GM06990 (cell line): ENCODE data around the gene ATP5PO.

Source experiments
- DNase-seq: peaks from one replicate; pipeline ENCODE4 v3.0.0-alpha.2; 2011; ENCODE audit not compliant: insufficient read length; ENCODE audit errors: extremely low read depth
- H3K27me3 ChIP-seq: replicated peaks from 2 replicates; pipeline ENCODE4 v1.6.0; 2011; ENCODE audit warnings: low read length; ENCODE audit not compliant: control insufficient read depth, insufficient read depth
- H3K36me3 ChIP-seq: 2 replicates; pipeline ENCODE4 v1.5.1; 2011; ENCODE audit warnings: low read length; ENCODE audit not compliant: control insufficient read depth, insufficient read depth
- H3K4me3 ChIP-seq: replicated peaks from 2 replicates; pipeline ENCODE4 v1.5.1; 2011; ENCODE audit warnings: low read depth, mild to moderate bottlenecking, control low read depth, low read length
- CTCF ChIP-seq: IDR thresholded peaks from 2 replicates; pipeline ENCODE4 v1.5.1; 2011; ENCODE audit warnings: low read length, control low read depth, mild to moderate bottlenecking, inconsistent platforms; ENCODE audit not compliant: insufficient read depth, poor library complexity, severe bottlenecking

The ATP5PO gene

GRCh38 chr21:33943293-33943692 is 27.7 kb upstream of the ATP5PO start:
- Histone ChIP-seq H3K4me3 (no peak overlapping the region), H3K36me3 (no peaks in the 10 kb centered on the region), H3K27me3 (no peaks in the 10 kb centered on the region)
- DNase-seq, result no peak
- no peak for TF ChIP-seq CTCF

- no peak for DNase-seq
- Histone ChIP-seq H3K36me3 (no peaks in the 10 kb centered on the region), H3K4me3 (no peak overlapping the region), H3K27me3 (no peaks in the 10 kb centered on the region)
- TF ChIP-seq CTCF, result no peak
These were observed 26.8 kb upstream of the ATP5PO start for GRCh38 chr21:33942426-33942825.

- H3K27me3 ChIP-seq, result no peaks in the 10 kb centered on the region
- TF ChIP-seq CTCF, result no peak
- no peak overlapping the region for H3K4me3 ChIP-seq
- no peaks in the 10 kb centered on the region for H3K36me3 ChIP-seq
- no peak for DNase-seq
These were observed 25.3 kb upstream of the ATP5PO start for GRCh38 chr21:33940881-33941245.

- no peak for TF ChIP-seq CTCF
- Histone ChIP-seq H3K4me3 (no peak overlapping the region), H3K27me3 (no peaks in the 10 kb centered on the region), H3K36me3 (no peaks in the 10 kb centered on the region)
- DNase-seq, result no peak
These were observed 24.7 kb upstream of the ATP5PO start for GRCh38 chr21:33940164-33940880.

- H3K36me3 ChIP-seq, result no peaks in the 10 kb centered on the region
- no peak for TF ChIP-seq CTCF
- no peak overlapping the region for H3K4me3 ChIP-seq
- H3K27me3 ChIP-seq, result no peaks in the 10 kb centered on the region
- DNase-seq, result no peak
These were observed 23.6 kb upstream of the ATP5PO start for GRCh38 chr21:33939226-33939625.

GRCh38 chr21:33938381-33938780 is 22.8 kb upstream of the ATP5PO start:
- Histone ChIP-seq H3K27me3 (no peaks in the 10 kb centered on the region), H3K4me3 (no peak overlapping the region), H3K36me3 (no peaks in the 10 kb centered on the region)
- DNase-seq, result no peak
- no peak for TF ChIP-seq CTCF
